ENCODE results near the gene DAB2IP. TPM values are rescaled to one million over a fixed set of nuclear protein-coding genes. Genes with fewer than 3 reads are reported as not detected.

The DAB2IP gene
- total RNA-seq, 1 experiment from 2014 or later = 31.0 TPM

DNA sequence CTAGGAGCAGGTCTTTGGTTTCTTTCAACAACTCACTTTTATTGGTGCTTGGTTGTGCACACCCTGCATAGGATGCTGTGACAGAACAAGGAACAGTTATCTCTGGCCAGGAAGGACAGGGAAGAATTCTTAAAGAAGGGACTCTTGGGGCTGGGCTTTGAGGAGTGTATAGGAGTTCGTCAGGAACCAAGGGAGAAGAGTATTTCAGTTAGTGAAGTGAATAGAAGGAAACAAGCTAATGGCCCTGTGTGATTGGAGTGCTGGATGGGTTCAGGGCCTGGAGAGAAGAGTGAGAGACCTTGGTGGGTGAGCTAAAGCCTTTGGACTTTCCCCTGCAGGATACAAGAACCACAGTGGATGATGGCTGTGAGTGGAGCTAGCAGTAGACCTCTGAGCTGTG lies 32.2 kb downstream of the DAB2IP start:
- H3K9ac ChIP-seq (ENCODE audit: low read length) = no peak overlapping the region
- ChIA-PET RAD21 (ENCODE audit: low non-redundant PET in 1 of 2, low total read pairs in 2 of 2, uncharacterized antibody in 2 of 2, unreplicated experiment in 2 of 2) (interaction anchor here in 1 of 2 experiments (1.1 kb wide), 1 partner anchor 137 kb away, joined by 5 read pairs; no protein-coding TSS in a partner anchor), POLR2A (no interaction called here), CTCF (interaction anchor here (1.0 to 2.6 kb wide), 12 partner anchors 9 to 247 kb away, joined by 3 to 17 read pairs (median 7); no protein-coding TSS in a partner anchor)
- peaks cover 0 to 10% of the 10 kb centered on the region in 2 experiments; a peak in 1 of 4 replicates for H3K4me1 ChIP-seq (ENCODE audit: control insufficient read depth in 1 of 2, insufficient read depth in 2 of 2, low read length in 2 of 2)
- H3K36me3 ChIP-seq (ENCODE audit: control insufficient read depth in 1 of 2, insufficient read depth in 2 of 2, low read length in 2 of 2) = no peaks in the 10 kb centered on the region
- no peak for TF ChIP-seq JUND (IDR thresholded peaks at IDR 0.05)
- no TSS peak for BruUV-seq (replicated peaks)
- ATAC-seq (no peak), DNase-seq (ENCODE audit: low read depth, low spot score) (no peak)
- no peak overlapping the region for H3K4me3 ChIP-seq (replicated peaks in 1 of 2; ENCODE audit: low read depth in 1 of 2, low read length in 2 of 2)
- H2AFZ ChIP-seq (ENCODE audit: low read depth, low read length, poor library complexity, severe bottlenecking) = no peak overlapping the region
- no peaks in the 10 kb centered on the region for H3K27me3 ChIP-seq (ENCODE audit: insufficient read depth, low read length)
- no peaks in the 10 kb centered on the region for H4K20me1 ChIP-seq (ENCODE audit: insufficient read depth)
- no peaks in the 10 kb centered on the region for H3K79me2 ChIP-seq (ENCODE audit: insufficient read depth, low read length)
- intact Hi-C loops (cut with micrococcal nuclease) = loop anchor here (5.0 kb wide), 1 partner anchor 41 kb away; no protein-coding TSS in a partner anchor
- H3K27ac ChIP-seq (ENCODE audit: low read depth, low read length) = no peak overlapping the region
- H3K9me2 ChIP-seq (ENCODE audit: insufficient read depth) = no peaks in the 10 kb centered on the region
- H3K9me3 ChIP-seq (ENCODE audit: control insufficient read depth in 1 of 2, insufficient read depth in 1 of 2, low read depth in 1 of 2, low read length in 2 of 2) = no peaks in the 10 kb centered on the region
- H3K4me2 ChIP-seq (ENCODE audit: low read length) = no peak overlapping the region

GRCh38 chr9:121684381-121685145 lies 33.1 kb downstream of the DAB2IP start:
- Histone ChIP-seq H3K4me1 (ENCODE audit: control insufficient read depth in 1 of 2, insufficient read depth in 2 of 2, low read length in 2 of 2) (peaks cover 0 to 10% of the 10 kb centered on the region in 2 experiments; a peak in 1 of 4 replicates), H3K9me2 (ENCODE audit: insufficient read depth) (no peaks in the 10 kb centered on the region), H3K27me3 (ENCODE audit: insufficient read depth, low read length) (no peaks in the 10 kb centered on the region), H3K4me2 (ENCODE audit: low read length) (no peak overlapping the region), H3K27ac (ENCODE audit: low read depth, low read length) (no peak overlapping the region), H4K20me1 (ENCODE audit: insufficient read depth) (no peaks in the 10 kb centered on the region), H3K9me3 (ENCODE audit: control insufficient read depth in 1 of 2, insufficient read depth in 1 of 2, low read depth in 1 of 2, low read length in 2 of 2) (no peaks in the 10 kb centered on the region), H3K79me2 (ENCODE audit: insufficient read depth, low read length) (no peaks in the 10 kb centered on the region), H3K36me3 (ENCODE audit: control insufficient read depth in 1 of 2, insufficient read depth in 2 of 2, low read length in 2 of 2) (no peaks in the 10 kb centered on the region), H3K4me3 (replicated peaks in 1 of 2; ENCODE audit: low read depth in 1 of 2, low read length in 2 of 2) (no peak overlapping the region), H2AFZ (ENCODE audit: low read depth, low read length, poor library complexity, severe bottlenecking) (no peak overlapping the region), H3K9ac (ENCODE audit: low read length) (no peak overlapping the region)
- intact Hi-C loops (cut with micrococcal nuclease) = loop anchor here (5.0 kb wide), 3 partner anchors 42 to 668 kb away; no protein-coding TSS in a partner anchor
- TF ChIP-seq CEBPB (IDR thresholded peaks at IDR 0.05; ENCODE audit: low read depth) (no peak), SP1 (IDR thresholded peaks at IDR 0.05; ENCODE audit: low read depth) (no peak), RAD21 (IDR thresholded peaks at IDR 0.05; ENCODE audit: low read depth) (peak; percentile 63)
- TF ChIP-seq, protein P1, sequence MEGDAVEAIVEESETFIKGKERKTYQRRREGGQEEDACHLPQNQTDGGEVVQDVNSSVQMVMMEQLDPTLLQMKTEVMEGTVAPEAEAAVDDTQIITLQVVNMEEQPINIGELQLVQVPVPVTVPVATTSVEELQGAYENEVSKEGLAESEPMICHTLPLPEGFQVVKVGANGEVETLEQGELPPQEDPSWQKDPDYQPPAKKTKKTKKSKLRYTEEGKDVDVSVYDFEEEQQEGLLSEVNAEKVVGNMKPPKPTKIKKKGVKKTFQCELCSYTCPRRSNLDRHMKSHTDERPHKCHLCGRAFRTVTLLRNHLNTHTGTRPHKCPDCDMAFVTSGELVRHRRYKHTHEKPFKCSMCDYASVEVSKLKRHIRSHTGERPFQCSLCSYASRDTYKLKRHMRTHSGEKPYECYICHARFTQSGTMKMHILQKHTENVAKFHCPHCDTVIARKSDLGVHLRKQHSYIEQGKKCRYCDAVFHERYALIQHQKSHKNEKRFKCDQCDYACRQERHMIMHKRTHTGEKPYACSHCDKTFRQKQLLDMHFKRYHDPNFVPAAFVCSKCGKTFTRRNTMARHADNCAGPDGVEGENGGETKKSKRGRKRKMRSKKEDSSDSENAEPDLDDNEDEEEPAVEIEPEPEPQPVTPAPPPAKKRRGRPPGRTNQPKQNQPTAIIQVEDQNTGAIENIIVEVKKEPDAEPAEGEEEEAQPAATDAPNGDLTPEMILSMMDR (IDR thresholded peaks at IDR 0.05 in 2 of 3, conservative IDR thresholded peaks at IDR 0.05 in 1 of 3; ENCODE audit: borderline replicate concordance in 1 of 3, insufficient read depth in 1 of 3, low read depth in 2 of 3, low read length in 2 of 3) = peak; percentile 66 to 80 (median 70); a peak in 5 of 6 replicates
- RAD21 ChIA-PET (ENCODE audit: low non-redundant PET in 1 of 2, low total read pairs in 2 of 2, uncharacterized antibody in 2 of 2, unreplicated experiment in 2 of 2) = interaction anchor here in 1 of 2 experiments (0.8 to 1.1 kb wide), 2 partner anchors 44 to 138 kb away, joined by 3 to 5 read pairs; no protein-coding TSS in a partner anchor
- DNase-seq (ENCODE audit: low read depth, low spot score) (no peak), ATAC-seq (peak; percentile 67)
- CTCF ChIA-PET = interaction anchor here (1.0 to 2.6 kb wide), 12 partner anchors 8 to 246 kb away, joined by 3 to 17 read pairs (median 7); no protein-coding TSS in a partner anchor
- no TSS peak for BruUV-seq (replicated peaks)
- POLR2A ChIA-PET = no interaction called here

Measured in HCT116 (cell line).